ENCODE measurements around the gene ISM1. TPM values are rescaled to one million over a fixed set of nuclear protein-coding genes. Genes with fewer than 3 reads are reported as not detected.

The ISM1 gene
- total and polyA plus RNA-seq, 8 donors, result 0.71 to 18.2 (median 11.2) TPM

DNA sequence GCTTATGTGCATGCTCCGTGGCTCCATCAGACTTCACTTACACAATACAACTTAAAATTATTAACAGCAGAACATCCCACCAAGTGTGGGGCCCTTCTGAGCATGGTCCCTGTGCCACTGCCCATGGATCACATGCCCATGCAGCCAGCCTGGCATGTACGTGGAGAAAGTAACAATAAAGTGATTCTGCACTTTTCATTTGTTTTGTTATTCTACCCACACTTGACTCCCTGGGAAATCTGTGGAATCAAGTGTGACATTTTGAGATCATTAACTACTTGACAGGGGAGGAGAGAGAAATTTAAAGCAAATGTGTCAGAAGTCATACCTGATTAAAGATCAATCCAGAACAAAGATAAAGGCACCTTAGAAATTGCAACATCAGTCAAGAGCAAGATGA, 112.0 kb downstream of the ISM1 start:
- intact Hi-C loops (cut with DNase I), result no loop called here
- Histone ChIP-seq H3K36me3 (no peaks in the 10 kb centered on the region), H3K27ac (no peak overlapping the region), H3K9me3 (no peaks in the 10 kb centered on the region), H3K27me3 (no peaks in the 10 kb centered on the region), H3K4me3 (no peak overlapping the region), H3K4me1 (no peaks in the 10 kb centered on the region)
- TF ChIP-seq, protein P1, sequence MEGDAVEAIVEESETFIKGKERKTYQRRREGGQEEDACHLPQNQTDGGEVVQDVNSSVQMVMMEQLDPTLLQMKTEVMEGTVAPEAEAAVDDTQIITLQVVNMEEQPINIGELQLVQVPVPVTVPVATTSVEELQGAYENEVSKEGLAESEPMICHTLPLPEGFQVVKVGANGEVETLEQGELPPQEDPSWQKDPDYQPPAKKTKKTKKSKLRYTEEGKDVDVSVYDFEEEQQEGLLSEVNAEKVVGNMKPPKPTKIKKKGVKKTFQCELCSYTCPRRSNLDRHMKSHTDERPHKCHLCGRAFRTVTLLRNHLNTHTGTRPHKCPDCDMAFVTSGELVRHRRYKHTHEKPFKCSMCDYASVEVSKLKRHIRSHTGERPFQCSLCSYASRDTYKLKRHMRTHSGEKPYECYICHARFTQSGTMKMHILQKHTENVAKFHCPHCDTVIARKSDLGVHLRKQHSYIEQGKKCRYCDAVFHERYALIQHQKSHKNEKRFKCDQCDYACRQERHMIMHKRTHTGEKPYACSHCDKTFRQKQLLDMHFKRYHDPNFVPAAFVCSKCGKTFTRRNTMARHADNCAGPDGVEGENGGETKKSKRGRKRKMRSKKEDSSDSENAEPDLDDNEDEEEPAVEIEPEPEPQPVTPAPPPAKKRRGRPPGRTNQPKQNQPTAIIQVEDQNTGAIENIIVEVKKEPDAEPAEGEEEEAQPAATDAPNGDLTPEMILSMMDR (IDR thresholded peaks at IDR 0.05), result no peak
- ATAC-seq (no peak), DNase-seq (no peak)

- intact Hi-C loops (cut with DNase I), result no loop called here
- DNase-seq (peak in 2 of 4 donors; percentile 72 to 82), ATAC-seq (peak; percentile 27)
- no peaks in the 10 kb centered on the region for H3K4me1 ChIP-seq
- no peak overlapping the region for H3K4me3 ChIP-seq
- no peak overlapping the region for H3K27ac ChIP-seq
- H3K36me3 ChIP-seq, result no peaks in the 10 kb centered on the region
- H3K27me3 ChIP-seq, result no peaks in the 10 kb centered on the region
- no peaks in the 10 kb centered on the region for H3K9me3 ChIP-seq
- TF ChIP-seq, protein P1 (IDR thresholded peaks at IDR 0.05), result no peak
These were observed 112.7 kb downstream of the ISM1 start for GRCh38 chr20:13333793-13334192.

DNA sequence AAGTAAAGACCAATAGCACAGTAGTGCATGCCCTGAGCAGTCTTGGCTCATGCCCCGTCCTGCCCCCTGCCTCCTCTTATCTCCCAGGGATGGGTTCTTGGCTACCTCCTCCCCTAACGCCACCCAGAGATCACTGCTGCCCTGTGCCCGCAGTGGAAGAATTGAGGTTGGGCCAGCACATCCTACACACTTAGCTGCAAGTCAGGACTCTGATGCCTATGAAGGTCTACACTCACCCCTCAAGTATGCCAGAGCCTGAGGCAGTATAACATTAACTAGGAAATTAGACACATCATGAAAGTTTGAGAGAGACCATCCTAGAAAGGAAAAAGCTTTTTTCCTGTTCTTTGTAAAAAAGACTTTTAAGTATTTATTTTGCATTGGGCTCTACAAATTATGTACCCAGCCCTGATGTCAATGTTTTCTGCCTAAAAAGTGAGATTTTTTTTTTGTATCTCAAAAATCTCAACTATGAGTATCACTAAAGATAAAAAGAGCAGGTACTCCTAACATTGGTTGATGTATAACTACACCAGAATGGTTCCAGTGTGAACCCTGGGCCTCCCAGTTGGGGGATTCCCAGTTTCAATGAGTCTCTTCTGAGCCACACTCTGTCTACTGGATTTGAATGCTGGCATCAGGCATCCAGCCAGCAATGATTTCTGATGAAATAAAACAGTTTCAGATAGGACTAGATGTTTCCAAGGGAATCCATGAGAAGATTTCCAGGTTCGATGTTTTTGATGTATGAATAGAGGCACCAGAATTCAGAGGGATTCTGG, 115.4 kb downstream of the ISM1 start:
- Histone ChIP-seq H3K9me3 (no peaks in the 10 kb centered on the region), H3K27me3 (no peaks in the 10 kb centered on the region), H3K27ac (no peak overlapping the region), H3K4me1 (no peaks in the 10 kb centered on the region), H3K36me3 (no peaks in the 10 kb centered on the region), H3K4me3 (no peak overlapping the region)
- ATAC-seq (no peak), DNase-seq (no peak)
- intact Hi-C loops (cut with DNase I), result no loop called here
- TF ChIP-seq, protein P1 (IDR thresholded peaks at IDR 0.05), result no peak

- intact Hi-C loops (cut with DNase I), result no loop called here
- no peak for ATAC-seq
- no peak overlapping the region for H3K27ac ChIP-seq
These were observed 116.2 kb downstream of the ISM1 start for GRCh38 chr20:13337090-13337784.

More at GRCh38 chr20:13337090-13337784, 116.2 kb downstream of the ISM1 start:
- no peak for DNase-seq
- Histone ChIP-seq H3K4me1 (no peaks in the 10 kb centered on the region), H3K4me3 (no peak overlapping the region), H3K9me3 (no peaks in the 10 kb centered on the region), H3K27me3 (no peaks in the 10 kb centered on the region), H3K36me3 (no peaks in the 10 kb centered on the region)
- TF ChIP-seq, protein P1 (IDR thresholded peaks at IDR 0.05), result no peak
